GM18907 (cell line): Measurements from ENCODE around the gene NELL2.

Experiments used
- ATAC-seq: cut with Tn5 transposase; IDR thresholded peaks from one replicate; pipeline ENCODE4 v1.9.1; 2021; ENCODE audit warnings: mild to moderate bottlenecking, moderate library complexity; ENCODE audit not compliant: unreplicated experiment

NELL2 gene

DNA sequence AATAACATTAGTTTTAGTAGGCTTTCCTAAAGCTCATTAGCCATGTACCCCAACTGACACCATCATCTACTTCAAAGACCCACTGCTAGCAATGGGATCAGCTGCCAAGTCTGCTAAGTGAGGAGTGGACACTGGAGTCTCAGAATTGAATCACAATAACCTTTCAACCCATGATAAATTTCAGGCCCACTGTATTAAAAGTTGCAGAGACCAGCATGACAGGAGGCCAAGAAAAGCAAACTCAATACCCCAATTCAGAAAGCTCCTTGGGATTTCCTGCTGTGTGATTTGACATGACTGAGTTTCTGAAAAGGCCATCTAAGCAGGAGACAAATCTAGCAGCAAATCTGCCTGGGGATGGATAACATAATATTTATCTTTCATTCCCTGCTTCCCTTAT is 320.7 kb downstream of the NELL2 start:
- no peak for ATAC-seq

DNA sequence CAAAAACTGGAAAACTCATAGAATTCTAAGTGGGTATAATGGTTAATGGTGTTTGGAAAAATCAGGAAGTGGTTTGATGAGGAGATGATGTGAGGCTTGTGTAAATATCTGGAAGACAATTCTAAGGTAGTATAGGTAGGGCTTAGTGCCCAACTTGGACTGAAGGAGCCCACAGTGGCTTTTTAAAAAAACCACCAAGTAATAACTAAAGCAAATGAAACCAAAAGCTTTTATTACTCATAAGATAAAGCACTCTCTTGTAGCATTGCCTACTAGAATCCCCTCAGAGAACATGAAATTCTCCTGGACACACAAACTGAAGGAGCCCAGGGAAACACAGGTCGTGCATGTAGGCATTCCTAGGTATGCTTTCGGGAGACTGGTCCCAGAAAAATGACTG is 324.5 kb downstream of the NELL2 start:
- no peak for ATAC-seq

GRCh38 chr12:44550377-44550776 is 325.7 kb downstream of the NELL2 start:
- no peak for ATAC-seq

GRCh38 chr12:44546060-44546459 is 330.1 kb downstream of the NELL2 start:
- ATAC-seq, result no peak

DNA sequence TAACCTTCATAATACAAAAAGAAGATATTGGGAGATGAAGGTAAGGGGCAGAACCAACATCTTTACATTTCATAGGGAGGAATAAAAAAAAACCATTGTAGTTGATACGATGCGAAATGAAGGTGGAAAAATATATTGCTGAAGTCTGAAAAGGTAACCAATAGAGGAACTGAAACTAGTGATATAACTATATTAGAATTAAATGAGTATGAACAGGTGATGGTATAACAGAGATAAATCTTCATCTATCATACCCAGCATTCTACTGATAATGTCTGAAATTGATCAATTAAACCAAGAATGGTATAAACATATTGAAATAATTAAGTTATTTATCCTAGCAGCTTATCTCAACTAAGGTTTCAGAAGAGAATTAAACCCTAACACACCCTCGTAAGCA is 332.1 kb downstream of the NELL2 start:
- no peak for ATAC-seq

DNA sequence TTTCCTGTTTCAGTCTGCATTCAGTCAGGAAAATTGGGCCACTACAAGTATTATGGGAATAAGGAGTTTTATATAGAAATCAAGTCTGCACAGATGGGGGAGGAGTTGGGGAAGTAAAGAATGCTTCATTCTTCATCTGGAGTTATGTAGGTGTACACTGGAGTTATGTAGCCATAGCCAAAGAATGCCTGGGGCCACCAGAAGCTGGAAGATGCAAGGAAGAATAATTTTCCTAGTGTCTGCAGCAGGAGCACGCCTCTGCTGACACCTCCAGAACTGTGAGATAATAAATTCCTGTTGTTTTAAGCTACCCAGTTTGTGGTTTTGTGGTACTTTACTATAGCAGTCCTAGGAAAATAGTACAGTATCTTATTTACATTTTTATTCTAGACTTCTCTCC is 333.4 kb downstream of the NELL2 start:
- ATAC-seq, result no peak

GRCh38 chr12:44537354-44537753 is 338.8 kb downstream of the NELL2 start:
- ATAC-seq, result no peak

DNA sequence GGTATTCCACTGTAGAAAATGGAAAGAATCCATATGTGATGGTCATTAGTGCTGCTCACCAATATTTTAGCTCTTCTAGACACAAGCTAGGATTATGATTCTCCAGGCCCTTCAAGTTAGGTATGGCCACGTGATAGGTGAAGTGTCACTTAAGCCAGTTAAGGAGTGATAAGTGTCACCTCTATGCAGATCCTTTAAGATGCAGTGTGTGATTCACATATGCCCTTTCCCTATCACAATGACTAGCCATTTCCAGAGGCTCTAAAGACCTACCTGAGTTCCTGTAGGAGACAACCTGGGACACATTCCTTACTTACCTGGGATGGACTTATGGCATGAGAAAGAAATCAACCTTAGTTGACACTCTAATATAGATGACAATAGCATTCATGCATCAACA is 343.2 kb downstream of the NELL2 start:
- ATAC-seq, result no peak

DNA sequence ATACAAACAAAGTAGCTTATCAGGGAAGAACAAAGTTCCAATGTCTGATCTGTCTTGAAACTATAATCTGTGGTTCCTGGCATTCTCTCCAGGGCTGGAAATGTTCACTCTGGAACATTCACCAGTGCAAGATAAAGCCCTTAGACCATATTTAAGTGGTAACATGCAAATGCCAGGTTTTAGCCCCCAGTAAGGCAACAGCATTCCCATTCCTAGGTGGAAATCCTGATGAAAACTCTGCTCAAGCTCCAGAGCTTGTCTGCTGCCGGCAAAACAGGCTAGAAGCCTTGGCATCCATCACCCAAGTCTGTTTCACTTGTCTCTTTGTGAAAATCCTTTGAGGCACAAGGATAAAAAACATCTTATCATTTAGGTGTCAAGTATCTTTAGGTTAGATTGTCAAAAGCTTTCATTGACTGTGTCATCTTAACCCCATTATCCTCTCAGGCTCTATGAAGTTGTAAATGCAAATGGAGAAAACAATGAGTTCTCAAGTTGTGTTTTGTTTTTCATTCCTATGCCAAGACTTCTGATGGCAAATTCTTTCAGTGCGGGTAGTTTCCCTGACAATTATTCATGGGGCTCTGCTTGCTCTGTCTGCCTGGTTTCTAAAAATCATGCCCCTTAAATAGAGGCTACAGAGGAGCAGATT is 344.7 kb downstream of the NELL2 start:
- no peak for ATAC-seq

DNA sequence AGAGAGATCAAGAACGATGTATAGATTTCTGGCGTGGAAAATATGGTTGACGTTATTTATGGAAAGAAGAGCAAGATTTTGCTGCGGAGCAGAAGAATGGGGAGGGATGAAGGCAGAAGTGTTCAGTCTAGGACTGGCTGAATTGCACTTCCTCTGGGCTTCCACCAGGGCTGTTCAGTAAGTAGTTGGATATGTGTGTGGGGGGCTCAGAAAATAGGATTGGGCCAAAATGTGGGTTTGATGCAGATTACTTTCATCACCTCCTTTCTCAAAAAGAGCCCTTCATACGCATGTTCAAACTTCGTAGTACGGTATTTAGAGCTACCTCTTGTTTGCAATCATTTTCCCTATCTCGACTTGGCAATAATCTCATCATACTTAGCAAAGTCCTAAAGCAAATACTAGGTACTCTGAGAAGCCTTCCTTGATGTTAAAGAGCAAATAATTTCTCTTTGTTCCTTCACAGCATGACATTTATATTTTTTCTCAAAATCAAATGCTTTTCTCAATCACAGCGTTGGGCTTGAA is 349.4 kb downstream of the NELL2 start:
- no peak for ATAC-seq

DNA sequence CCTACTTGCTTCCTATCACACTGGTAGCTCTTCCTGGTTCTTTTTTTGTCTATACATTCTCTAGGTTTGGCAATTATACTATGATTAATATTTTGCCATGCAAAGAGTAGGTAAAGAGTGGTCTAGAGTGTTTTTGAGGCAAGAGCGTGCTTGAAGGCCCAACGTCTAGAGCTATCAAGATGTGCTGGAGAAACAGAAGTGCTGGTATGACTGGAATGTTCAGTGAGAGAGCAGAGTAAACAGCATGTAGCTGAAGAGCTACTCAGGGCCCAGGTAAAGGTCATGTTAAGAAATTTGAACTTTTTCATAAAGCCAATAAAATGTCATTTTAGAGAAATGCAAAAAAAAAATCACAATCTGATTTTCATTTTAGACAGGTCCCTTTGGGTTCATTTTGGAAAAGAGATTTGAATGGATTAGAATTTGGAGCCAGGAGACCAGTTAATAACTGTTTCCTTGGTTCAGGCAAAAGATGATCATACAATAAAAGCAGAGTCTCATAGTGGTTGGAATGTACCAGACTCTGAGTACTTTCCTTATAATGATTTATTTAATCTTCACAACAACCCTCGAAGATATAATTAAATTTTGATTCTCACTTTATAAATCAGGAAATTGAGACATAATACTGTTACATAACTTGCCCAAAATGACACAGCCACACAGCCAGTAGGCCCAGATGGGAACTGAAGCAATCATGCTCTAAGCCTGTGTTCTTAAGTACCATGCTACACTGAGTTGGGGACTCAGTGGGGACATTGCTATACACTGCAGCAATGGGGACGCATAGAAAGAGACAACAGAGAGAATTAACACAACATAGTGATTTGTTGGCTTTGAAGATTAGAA is 350.1 kb downstream of the NELL2 start:
- no peak for ATAC-seq

DNA sequence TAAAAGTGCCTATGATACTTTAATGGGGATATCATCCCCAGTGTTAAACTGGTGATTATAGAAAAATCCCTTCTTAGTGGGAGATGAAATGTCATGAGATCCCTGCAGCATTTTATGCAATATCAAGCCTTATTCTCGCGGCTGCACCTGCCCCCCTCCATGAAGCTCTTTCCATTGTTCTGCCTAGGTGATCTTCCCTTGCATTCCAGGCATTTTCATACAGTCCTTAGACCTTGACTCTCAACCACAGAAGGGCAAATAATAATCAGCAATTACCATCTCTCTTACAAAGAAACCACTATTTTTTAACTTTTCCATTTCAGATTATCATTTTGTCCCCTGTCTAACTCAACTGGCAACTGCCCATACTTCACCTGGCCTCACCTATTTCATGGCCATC is 352.3 kb downstream of the NELL2 start:
- ATAC-seq, result no peak

GRCh38 chr12:44521702-44522101 is 354.4 kb downstream of the NELL2 start:
- ATAC-seq, result no peak

GRCh38 chr12:44519931-44520330 is 356.2 kb downstream of the NELL2 start:
- ATAC-seq, result no peak

DNA sequence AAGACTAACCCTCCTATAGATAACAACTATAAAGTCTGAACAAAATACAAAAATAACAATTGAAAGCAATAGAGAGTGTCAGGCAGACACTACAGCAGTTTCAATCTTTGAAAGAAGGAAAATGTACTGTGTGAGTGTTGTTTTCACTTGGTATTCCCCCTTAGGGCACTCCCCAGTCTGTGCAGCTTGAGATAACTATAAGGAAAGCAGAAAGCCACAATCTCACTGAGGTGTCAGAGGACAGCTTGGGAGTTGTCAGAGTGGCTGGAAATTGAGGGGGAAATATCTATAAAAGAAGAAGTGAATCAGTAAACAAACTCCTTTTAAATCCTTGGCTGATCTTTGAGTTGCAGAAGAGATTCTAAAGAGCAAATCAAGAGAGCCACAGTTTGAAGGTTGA is 364.8 kb downstream of the NELL2 start:
- no peak for ATAC-seq

GRCh38 chr12:44510510-44510909 is 365.6 kb downstream of the NELL2 start:
- no peak for ATAC-seq

DNA sequence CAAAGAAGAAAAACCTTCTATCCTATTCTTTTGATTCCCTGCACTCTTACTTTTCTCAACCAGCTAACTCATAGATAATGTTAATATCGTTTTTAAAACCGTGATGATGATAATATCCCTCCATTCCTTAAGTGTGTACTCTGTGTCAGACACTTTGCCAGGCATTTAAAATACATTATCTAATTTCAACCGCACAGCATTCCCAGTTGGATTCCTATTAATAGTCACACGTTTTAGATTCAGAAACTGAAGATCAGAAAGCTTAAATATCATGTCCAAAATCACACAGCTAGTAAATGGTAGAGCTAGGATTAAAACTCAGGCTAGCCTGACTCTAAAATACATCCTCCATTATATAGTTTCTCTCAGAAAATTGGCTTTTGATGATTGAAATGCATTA is 366.0 kb downstream of the NELL2 start:
- no peak for ATAC-seq

DNA sequence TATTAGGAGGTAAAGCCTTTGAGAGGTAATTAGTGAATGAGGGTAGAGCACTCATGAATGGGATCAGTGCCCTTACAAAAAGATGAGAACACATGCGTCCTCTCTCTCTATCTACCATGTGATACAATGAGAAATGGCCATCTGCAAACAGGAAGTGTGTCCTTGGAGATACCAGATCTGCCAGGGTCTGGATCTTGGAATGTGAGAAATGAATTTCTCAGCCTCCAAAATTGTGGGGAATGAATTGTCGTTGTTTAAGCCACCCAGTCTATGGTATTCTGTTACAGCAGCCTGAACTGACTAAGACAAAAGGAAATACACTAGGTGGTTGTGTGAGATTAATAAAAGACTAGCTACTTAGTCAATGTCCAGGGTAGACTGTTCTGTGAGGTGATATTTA is 366.6 kb downstream of the NELL2 start:
- no peak for ATAC-seq

- no peak for ATAC-seq
Observed at GRCh38 chr12:44507461-44507860, 368.7 kb downstream of the NELL2 start.

DNA sequence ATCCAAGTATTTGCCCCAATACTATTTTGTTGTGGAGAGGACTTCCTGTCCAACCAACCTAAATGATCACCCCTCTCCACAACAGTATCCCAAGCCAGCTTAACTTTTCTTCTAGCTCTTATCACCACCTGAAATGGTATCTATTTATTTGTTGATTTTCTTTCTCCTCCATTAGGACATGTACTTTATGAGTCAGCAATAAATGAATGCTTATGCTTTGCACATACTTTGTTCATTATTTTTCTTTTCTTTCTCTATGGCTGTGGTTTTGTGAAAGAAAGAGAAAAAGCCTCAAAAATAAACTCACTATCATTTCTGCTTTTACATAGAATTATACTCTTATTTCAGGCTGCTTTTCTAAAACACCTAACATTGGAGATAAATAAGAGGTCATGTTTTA is 371.3 kb downstream of the NELL2 start:
- no peak for ATAC-seq

DNA sequence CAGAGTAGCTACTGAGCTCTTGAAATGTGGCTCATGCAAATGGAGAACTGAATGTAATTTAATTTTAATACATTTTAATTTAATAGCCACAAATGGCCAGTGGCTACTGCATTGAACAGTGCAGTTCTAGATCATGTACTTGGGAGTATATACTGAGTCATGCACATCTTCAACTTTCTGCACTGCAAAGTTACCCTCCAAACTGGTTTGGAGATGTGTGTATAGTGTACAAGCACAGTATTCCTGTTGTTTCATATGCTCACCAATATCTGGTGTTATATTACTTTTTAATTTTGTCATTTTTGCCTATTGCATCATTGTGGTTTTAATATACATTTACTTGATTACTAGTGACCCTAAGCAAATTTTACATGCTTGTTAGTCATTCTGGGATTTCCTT is 372.8 kb downstream of the NELL2 start:
- no peak for ATAC-seq

GRCh38 chr12:44502681-44503080 is 373.4 kb downstream of the NELL2 start:
- ATAC-seq, result no peak
